ENCODE results near the gene SDSL. TPM values are rescaled to one million over a fixed set of nuclear protein-coding genes. Genes with fewer than 3 reads are reported as not detected.

Gene SDSL
- total and polyA plus RNA-seq, 2 of the 13 experiments (the other 11 are each of a cell fraction or from before 2014, with no cell fraction given), result 1.2 to 1.7 TPM

DNA sequence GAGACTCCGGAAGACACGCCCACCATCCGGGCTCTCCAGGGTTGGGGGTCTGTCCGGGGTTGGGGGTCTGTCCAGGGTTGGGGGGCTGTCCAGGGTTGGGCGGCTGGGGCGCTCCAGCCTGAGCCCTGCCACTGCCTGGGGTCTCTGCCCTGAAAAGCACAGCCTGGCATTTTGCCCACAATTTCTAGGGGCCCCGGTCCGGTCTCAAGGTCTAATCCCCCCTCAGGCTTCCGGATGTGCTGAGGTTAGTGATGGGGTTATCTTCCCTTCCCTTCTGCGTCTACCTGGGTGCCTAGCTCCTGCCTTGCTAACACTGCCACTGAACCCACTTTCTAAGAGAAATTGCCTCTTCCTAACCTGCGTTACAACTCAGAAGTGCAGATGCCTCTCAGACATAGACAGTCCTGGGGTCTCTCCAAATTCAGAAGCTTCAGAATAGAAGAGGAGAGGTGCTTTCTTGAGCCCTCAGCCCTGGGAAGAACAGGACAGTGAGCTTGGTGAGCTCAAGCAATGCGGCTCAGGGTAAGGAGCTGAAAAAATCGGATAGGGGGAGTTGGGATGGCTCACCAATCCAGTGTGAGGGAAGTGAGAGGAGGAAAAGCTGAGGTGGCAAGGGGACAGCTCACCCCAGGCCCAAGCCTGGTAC is 43.8 kb downstream of the SDSL start:
- no TSS peak for BruUV-seq (replicated peaks)
- no peaks in the 10 kb centered on the region for H3K9me3 ChIP-seq (ENCODE audit: low read length)
- peaks cover 15 to 80% of the 10 kb centered on the region in 2 experiments for H3K27me3 ChIP-seq (ENCODE audit: control insufficient read depth in 1 of 2, insufficient read depth in 2 of 2, low read length in 2 of 2)
- no peak overlapping the region for H3K4me2 ChIP-seq (ENCODE audit: low read depth, low read length)
- no peak overlapping the region for H3K27ac ChIP-seq (ENCODE audit: extremely low read length, insufficient read depth, low read length)
- in situ Hi-C loops (cut with HindIII; ENCODE audit: extremely low pct_ligation_motif_present, low pct_unique_long_range_greater_than_20kb) (loop anchor here (10.0 kb wide), 1 partner anchor 359 kb away; no protein-coding TSS in a partner anchor), intact Hi-C loops (cut with micrococcal nuclease; ENCODE audit: unreplicated experiment) (no loop called here)
- H3K79me2 ChIP-seq (ENCODE audit: insufficient read depth, low read length), result no peaks in the 10 kb centered on the region
- ATAC-seq (no peak), DNase-seq (ENCODE audit: low spot score) (no peak), FAIRE-seq (no peak)
- no peaks in the 10 kb centered on the region for H3K4me1 ChIP-seq (ENCODE audit: insufficient read depth, low read length)
- no peaks in the 10 kb centered on the region for H4K20me1 ChIP-seq (ENCODE audit: insufficient read depth, low read length)
- H3K36me3 ChIP-seq (replicated peaks in 1 of 2; ENCODE audit: control insufficient read depth in 1 of 2, insufficient read depth in 2 of 2, low read length in 2 of 2), result no peaks in the 10 kb centered on the region
- TF ChIP-seq ZNF275 (CRISPR knock-in tag; IDR thresholded peaks at IDR 0.05; ENCODE audit: borderline replicate concordance) (no peak), CSRNP1 (CRISPR knock-in tag; IDR thresholded peaks at IDR 0.05) (no peak), PHF21A (CRISPR knock-in tag; IDR thresholded peaks at IDR 0.05) (no peak), ZNF788 (CRISPR knock-in tag; IDR thresholded peaks at IDR 0.05; ENCODE audit: borderline replicate concordance) (no peak), NFE2L2 (IDR thresholded peaks at IDR 0.05; ENCODE audit: low read length) (no peak), BORCS8-MEF2B (CRISPR knock-in tag; IDR thresholded peaks at IDR 0.05) (no peak), ZNF597 (CRISPR knock-in tag; IDR thresholded peaks at IDR 0.05) (no peak), ELF3 (CRISPR knock-in tag; IDR thresholded peaks at IDR 0.05) (no peak), GZF1 (CRISPR knock-in tag; IDR thresholded peaks at IDR 0.05) (no peak), ZFP82 (CRISPR knock-in tag; IDR thresholded peaks at IDR 0.05; ENCODE audit: borderline replicate concordance) (no peak), KMT2A (CRISPR knock-in tag; IDR thresholded peaks at IDR 0.05) (no peak), RAD21 (CRISPR knock-in tag; IDR thresholded peaks at IDR 0.05) (no peak)
- TF ChIP-seq, protein P1, sequence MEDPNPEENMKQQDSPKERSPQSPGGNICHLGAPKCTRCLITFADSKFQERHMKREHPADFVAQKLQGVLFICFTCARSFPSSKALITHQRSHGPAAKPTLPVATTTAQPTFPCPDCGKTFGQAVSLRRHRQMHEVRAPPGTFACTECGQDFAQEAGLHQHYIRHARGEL (CRISPR knock-in tag; IDR thresholded peaks at IDR 0.05), result no peak
- TF ChIP-seq, protein P2, sequence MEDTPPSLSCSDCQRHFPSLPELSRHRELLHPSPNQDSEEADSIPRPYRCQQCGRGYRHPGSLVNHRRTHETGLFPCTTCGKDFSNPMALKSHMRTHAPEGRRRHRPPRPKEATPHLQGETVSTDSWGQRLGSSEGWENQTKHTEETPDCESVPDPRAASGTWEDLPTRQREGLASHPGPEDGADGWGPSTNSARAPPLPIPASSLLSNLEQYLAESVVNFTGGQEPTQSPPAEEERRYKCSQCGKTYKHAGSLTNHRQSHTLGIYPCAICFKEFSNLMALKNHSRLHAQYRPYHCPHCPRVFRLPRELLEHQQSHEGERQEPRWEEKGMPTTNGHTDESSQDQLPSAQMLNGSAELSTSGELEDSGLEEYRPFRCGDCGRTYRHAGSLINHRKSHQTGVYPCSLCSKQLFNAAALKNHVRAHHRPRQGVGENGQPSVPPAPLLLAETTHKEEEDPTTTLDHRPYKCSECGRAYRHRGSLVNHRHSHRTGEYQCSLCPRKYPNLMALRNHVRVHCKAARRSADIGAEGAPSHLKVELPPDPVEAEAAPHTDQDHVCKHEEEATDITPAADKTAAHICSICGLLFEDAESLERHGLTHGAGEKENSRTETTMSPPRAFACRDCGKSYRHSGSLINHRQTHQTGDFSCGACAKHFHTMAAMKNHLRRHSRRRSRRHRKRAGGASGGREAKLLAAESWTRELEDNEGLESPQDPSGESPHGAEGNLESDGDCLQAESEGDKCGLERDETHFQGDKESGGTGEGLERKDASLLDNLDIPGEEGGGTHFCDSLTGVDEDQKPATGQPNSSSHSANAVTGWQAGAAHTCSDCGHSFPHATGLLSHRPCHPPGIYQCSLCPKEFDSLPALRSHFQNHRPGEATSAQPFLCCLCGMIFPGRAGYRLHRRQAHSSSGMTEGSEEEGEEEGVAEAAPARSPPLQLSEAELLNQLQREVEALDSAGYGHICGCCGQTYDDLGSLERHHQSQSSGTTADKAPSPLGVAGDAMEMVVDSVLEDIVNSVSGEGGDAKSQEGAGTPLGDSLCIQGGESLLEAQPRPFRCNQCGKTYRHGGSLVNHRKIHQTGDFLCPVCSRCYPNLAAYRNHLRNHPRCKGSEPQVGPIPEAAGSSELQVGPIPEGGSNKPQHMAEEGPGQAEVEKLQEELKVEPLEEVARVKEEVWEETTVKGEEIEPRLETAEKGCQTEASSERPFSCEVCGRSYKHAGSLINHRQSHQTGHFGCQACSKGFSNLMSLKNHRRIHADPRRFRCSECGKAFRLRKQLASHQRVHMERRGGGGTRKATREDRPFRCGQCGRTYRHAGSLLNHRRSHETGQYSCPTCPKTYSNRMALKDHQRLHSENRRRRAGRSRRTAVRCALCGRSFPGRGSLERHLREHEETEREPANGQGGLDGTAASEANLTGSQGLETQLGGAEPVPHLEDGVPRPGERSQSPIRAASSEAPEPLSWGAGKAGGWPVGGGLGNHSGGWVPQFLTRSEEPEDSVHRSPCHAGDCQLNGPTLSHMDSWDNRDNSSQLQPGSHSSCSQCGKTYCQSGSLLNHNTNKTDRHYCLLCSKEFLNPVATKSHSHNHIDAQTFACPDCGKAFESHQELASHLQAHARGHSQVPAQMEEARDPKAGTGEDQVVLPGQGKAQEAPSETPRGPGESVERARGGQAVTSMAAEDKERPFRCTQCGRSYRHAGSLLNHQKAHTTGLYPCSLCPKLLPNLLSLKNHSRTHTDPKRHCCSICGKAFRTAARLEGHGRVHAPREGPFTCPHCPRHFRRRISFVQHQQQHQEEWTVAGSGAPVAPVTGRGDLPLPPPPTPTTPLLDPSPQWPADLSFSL (CRISPR knock-in tag; IDR thresholded peaks at IDR 0.05), result no peak
- 14% methylated on average over 5 of the region's 13 CpGs for WGBS (ENCODE audit: low lambda C conversion rate)
- ChIA-PET CTCF (ENCODE audit: low intra/inter-chr PET ratio, low total read pairs) (no interaction called here), POLR2A (no interaction called here)
- no peak overlapping the region for H3K4me3 ChIP-seq (replicated peaks in 1 of 3; ENCODE audit: insufficient read depth in 1 of 3, low read depth in 2 of 3, low read length in 3 of 3)
- no peak overlapping the region for H2AFZ ChIP-seq (ENCODE audit: low read length)
- H3K9ac ChIP-seq (ENCODE audit: insufficient read depth, low read depth, low read length), result no peak overlapping the region
